HG02678 (cell line): ENCODE data around the gene PRM3.
A peak's percentile ranks its signal among the peaks of the same experiment; 100 is the strongest.

Experiments used
- ATAC-seq: cut with Tn5 transposase; IDR thresholded peaks from one replicate; pipeline ENCODE4 v1.9.1; 2021; ENCODE audit warnings: mild to moderate bottlenecking, moderate library complexity; ENCODE audit not compliant: unreplicated experiment

The PRM3 gene, protein sequence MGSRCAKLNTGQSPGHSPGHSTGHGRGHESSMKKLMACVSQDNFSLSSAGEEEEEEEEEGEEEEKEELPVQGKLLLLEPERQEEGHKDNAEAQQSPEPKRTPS

DNA sequence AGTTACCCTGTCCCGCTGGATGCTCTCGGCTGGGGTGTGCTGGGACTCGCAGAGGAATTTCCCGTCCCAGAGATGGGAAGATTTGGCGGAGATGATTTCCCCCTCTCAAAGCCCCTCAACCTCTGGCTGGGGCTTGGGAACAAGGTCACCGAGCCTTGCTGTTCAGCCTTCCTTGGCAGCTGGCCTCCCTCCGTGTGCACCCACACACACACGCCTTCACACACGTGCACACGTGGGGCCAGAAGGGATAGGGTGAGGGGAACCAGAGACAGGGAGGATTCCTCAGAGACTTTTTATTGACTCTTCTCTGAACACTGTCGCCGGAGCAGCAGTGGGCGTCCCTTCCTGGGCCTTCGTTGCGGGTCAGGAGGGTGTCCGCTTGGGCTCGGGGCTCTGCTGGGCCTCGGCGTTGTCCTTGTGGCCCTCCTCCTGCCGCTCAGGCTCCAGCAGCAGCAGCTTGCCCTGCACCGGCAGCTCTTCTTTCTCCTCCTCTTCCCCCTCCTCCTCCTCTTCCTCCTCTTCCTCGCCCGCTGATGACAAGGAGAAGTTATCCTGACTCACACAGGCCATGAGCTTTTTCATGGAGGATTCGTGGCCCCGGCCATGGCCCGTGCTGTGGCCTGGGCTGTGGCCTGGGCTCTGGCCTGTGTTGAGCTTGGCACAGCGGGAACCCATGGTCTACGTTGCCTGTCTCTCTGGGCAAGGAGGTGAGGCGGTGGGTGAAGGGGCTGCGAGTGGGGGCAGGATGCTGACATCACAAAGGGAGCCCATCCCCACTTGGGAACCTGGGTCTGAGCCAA lies at the start of gene PRM3:
Gene PRM3 (minus strand): TSS at position 709 of the 800 bp plus-strand sequence. CDS start 34 bp downstream, at position 675.
- ATAC-seq, result no peak

DNA sequence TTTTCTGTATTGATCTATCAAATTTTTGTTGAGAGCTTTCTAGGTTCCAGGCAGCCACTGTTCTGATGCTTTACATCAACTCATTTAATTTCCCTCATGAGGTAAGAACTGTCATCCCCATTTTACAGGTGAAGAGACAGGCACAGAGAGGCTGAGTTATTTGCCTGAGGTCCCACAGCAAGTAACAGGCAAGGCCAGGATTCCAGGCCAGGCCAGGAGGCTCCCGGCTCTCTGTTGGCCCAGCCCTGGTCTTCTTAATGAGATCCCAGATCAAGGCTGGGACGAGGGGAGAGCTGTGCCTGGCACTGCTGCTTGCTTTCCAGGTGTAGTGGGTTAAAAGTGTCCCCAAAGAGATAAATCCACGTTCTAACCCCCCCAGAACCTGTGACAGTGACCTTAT lies 49.4 kb upstream of the PRM3 start:
- no peak for ATAC-seq

DNA sequence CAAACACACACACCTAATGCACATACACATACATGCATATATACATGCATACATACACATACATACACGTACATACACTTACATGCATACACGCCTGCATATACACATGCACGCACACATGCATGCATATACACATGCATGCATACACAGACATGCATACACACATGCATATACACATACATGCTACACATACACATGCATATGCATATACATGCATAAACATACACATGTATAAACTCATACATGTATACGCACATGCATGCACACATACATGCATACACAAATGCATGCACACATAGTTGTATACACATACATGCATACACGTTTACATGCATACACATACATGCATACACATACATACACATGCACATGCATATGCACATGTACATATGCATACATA lies 48.2 kb upstream of the PRM3 start:
- no peak for ATAC-seq

DNA sequence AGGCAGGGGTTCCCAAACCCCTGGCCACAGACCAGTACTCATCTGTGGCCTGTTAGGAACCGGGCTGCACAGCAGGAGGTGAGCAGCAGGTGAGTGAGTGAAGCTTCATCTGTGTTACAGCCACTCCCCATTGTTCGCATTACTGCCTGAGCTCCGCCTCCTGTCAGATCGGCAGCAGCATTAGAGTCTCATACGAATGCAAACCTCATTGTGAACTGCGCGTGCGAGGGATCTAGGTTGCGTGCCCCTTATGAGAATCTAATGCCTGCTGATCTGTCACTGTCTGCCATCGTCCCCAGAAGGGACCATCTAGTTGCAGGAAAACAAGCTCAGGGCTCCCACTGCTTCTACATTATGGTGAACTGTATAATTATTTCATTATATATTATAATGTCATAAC lies 46.7 kb upstream of the PRM3 start:
- ATAC-seq, result no peak

- no peak for ATAC-seq
These were observed 46.2 kb upstream of the PRM3 start for GRCh38 chr16:11319529-11320146.

- ATAC-seq, result no peak
These were observed 45.4 kb upstream of the PRM3 start for GRCh38 chr16:11318817-11319216.

GRCh38 chr16:11316331-11317015 lies 43.0 kb upstream of the PRM3 start:
- ATAC-seq, result no peak

GRCh38 chr16:11315510-11315909 lies 42.1 kb upstream of the PRM3 start:
- no peak for ATAC-seq

DNA sequence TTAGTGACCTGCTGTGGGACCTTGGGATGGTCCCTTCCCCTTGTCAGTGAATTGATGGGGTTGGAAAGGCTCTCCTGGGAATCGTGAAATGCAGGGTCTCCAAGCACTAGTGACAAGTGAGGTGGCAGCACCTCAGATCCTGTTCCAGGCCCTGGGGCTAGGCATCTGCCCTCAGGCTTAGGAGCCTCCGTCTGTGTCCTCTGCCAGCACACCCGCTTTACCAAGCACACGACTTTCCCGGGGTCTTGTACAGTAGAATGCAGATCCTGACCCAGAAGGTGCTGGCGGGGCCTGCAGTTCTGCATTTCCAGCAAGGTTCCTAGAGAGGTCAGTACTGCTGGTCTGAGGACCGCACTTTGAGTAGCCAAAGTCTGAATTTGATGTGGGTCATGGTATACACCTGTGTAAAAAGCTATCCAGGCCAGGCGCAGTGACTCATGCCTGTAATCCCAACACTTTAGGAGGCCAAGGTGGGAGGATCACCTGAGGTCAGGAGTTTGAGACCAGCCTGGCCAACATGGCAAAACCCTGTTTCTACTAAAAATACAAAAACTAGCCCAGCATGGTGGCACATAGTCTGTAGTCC lies 41.0 kb upstream of the PRM3 start:
- ATAC-seq, result no peak

- no peak for ATAC-seq
These were observed 40.3 kb upstream of the PRM3 start for GRCh38 chr16:11313493-11314308.

GRCh38 chr16:11312718-11313492 lies 39.5 kb upstream of the PRM3 start:
- ATAC-seq, result no peak

DNA sequence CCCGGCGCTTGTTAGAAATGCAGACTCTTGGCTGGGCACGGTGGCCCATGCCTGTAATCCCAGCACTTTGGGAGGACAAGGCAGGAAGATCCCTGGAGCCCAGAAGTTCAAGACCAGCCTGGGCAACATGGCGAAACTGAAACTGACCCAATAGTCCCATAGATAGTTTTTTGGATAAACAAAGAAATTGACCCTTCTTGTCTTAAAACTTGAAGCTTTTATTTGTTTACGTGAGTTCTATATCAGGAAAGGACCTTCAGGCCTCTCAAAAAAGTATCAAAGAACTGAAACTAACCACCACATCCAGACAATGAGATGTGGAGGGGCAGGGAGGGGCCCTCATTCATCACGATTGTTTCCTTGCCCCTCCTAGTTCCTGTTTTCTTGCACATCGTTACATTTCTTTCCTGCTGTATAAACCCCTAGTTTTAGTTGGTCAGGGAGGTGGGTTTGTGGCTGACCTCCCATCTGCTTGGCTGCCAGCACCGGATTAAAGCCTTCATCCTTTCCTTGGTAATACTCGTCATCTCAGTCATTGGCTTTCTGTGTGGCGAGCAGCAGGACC lies 37.6 kb upstream of the PRM3 start:
- ATAC-seq, result peak; percentile 38

- ATAC-seq, result no peak
These were observed 37.2 kb upstream of the PRM3 start for GRCh38 chr16:11310634-11310977.

- ATAC-seq, result peak; percentile 47
These were observed 36.6 kb upstream of the PRM3 start for GRCh38 chr16:11309895-11310633.

DNA sequence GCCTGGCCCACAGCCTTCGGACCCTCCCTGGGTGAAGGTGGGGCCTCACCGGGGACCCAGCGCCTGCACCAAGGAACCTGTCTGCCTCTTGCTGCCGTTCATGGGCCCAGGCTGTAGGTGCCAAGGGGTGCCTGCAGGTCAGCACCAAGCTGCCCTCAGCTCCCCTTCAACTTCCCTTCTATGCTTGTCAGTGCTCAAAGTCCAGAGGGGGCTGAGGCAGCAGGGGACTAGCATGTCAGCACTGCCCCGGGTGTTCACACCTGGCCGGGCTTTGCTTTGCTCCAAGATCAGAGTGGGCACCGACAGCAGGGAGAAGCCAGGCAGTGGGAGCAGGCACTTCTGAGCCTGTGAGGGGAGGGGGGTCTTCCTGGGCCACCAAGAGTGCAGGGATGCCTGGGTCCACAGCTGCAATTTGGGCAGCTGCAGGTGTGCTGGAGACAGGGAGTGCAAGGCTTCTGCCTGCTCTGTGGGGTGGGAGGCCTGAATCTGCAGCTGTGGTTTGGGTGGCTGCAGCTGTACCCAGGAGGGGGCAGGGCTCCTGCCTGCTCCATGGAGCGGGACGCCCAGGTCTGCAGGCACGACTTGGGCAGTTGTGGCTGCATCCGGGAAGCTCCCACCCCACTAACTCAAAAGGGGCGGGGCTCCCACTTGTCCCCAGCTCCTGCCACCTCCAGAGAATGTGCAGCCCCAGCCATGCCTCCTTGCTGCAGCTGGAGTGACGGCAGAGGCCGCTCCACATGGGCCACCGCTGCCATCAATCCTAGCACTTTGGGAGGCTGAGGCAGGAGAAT lies 35.3 kb upstream of the PRM3 start:
- ATAC-seq, result peak; percentile 35

DNA sequence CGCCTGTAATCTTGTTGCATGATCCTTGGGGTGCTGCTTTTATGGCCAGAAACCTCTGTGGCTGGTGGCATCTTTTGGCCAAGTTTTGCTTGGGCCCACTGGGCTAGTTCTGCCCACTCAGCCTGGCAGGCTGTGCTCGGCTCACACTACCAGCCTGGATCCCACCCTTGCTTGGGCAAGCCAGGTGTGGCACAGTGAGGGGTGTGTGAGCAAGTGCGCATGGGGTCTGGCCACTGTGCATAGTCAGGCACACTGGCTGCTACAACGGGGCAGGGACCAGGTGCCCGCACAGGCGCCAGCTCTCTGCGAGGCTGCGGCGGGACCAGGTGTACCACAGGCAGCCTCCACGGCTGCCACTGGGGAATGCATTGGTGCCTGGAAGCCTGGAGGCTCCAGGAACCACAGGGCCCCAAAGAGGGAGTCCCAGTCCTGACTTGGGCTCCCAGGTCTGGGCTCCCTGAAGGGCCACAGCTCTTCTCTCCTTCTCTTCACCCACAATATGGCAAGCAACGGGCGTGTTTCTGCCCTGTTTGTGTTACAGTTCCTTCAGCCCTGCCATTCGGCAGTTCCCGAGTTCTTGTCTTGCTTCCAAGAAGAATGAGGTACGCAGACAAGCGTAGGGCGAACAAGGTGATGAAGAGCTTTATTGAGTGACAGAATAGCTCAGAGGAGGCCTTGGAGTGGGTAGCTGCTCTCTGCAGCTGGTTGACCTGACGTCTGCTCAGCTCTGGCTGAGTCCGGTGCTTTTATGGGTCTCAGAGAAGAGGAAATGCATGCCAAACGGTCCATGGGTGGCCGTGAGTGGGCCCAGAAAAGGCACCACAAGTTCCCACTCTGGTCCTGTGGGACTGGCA lies 34.4 kb upstream of the PRM3 start:
- no peak for ATAC-seq

GRCh38 chr16:11306997-11307638 lies 33.7 kb upstream of the PRM3 start:
- ATAC-seq, result no peak
